ENCODE data around the gene ATG9A.
"Not testable (repeated sequence)": the region's sequence is repeated elsewhere in the genome, so short reads cannot be mapped to it uniquely, and the experiment has no call there.

ATG9A gene

GRCh38 chr2:219205981-219206327 is 23.5 kb downstream of the ATG9A start:
- no peak for DNase-seq

- no peak for DNase-seq
Measured at GRCh38 chr2:219205165-219205538, 24.3 kb downstream of the ATG9A start.

GRCh38 chr2:219204425-219205164 is 24.8 kb downstream of the ATG9A start:
- no peak for DNase-seq

GRCh38 chr2:219201331-219201730 is 28.1 kb downstream of the ATG9A start:
- DNase-seq, result not testable (repeated sequence)

GRCh38 chr2:219200502-219201326 is 28.7 kb downstream of the ATG9A start:
- DNase-seq, result not testable (repeated sequence)

- DNase-seq, result no peak
Measured at GRCh38 chr2:219199470-219200211, 29.8 kb downstream of the ATG9A start.

GRCh38 chr2:219198974-219199373 is 30.5 kb downstream of the ATG9A start:
- DNase-seq, result no peak

- DNase-seq, result no peak
Measured at GRCh38 chr2:219197388-219197787, 32.0 kb downstream of the ATG9A start.

- no peak for DNase-seq
Measured at GRCh38 chr2:219186754-219187456, 42.5 kb downstream of the ATG9A start.

- no peak for DNase-seq
Measured at GRCh38 chr2:219184121-219184520, 45.3 kb downstream of the ATG9A start.

GRCh38 chr2:219183151-219183772 is 46.2 kb downstream of the ATG9A start:
- DNase-seq, result no peak

- no peak for DNase-seq
Measured at GRCh38 chr2:219182331-219183150, 46.9 kb downstream of the ATG9A start.

GRCh38 chr2:219181531-219181930 is 47.9 kb downstream of the ATG9A start:
- no peak for DNase-seq

GRCh38 chr2:219180961-219181360 is 48.5 kb downstream of the ATG9A start:
- no peak for DNase-seq

GRCh38 chr2:219179601-219180465 is 49.6 kb downstream of the ATG9A start:
- no peak for DNase-seq

GRCh38 chr2:219178377-219179175 is 50.9 kb downstream of the ATG9A start:
- DNase-seq, result peak; percentile 37

- peak; percentile 79 for DNase-seq
Measured at GRCh38 chr2:219177552-219178376, 51.7 kb downstream of the ATG9A start, which contains the start of gene RETREG2. Gene RETREG2 (plus strand): TSS chr2:219178275. CDS start chr2:219178353, 78 bp downstream.

GRCh38 chr2:219176818-219177551 is 52.5 kb downstream of the ATG9A start, which contains the start of gene CNPPD1:
Gene CNPPD1 (minus strand): TSS chr2:219176925. CDS start chr2:219176828, 97 bp downstream.
- peak; percentile 88 for DNase-seq
